IPS-20b (cell line): Measurements from ENCODE around the gene COL11A1.
"Not testable (repeated sequence)": the region's sequence is repeated elsewhere in the genome, so short reads cannot be mapped to it uniquely, and the experiment has no call there.

Source experiments
- H3K27ac ChIP-seq: one replicate; pipeline ENCODE4 v1.5.1; 2013; ENCODE audit warnings: low read length
- H3K27me3 ChIP-seq: 2 replicates; pipeline ENCODE4 v1.6.1; 2013; ENCODE audit warnings: mild to moderate bottlenecking, low read length, inconsistent platforms; ENCODE audit not compliant: insufficient read depth
- H3K36me3 ChIP-seq: 2 replicates; pipeline ENCODE4 v1.6.1; 2013; ENCODE audit warnings: low read depth, mild to moderate bottlenecking, inconsistent platforms, low read length, moderate library complexity; ENCODE audit not compliant: insufficient read depth
- H3K4me1 ChIP-seq: 2 replicates; pipeline ENCODE4 v1.6.1; 2013; ENCODE audit warnings: mild to moderate bottlenecking, control low read depth, inconsistent platforms, low read length, moderate library complexity; ENCODE audit not compliant: insufficient read depth
- H3K4me3 ChIP-seq: 2 replicates; pipeline ENCODE4 v1.5.1; 2013; ENCODE audit warnings: mild to moderate bottlenecking, low read length, inconsistent platforms
- H3K9ac ChIP-seq: 2 replicates; pipeline ENCODE4 v1.6.1; 2013; ENCODE audit warnings: low read depth, mild to moderate bottlenecking, inconsistent platforms, low read length, moderate library complexity
- H3K9me3 ChIP-seq: 2 replicates; pipeline ENCODE4 v1.6.1; 2013; ENCODE audit warnings: mild to moderate bottlenecking, low read depth, low read length, inconsistent platforms; ENCODE audit not compliant: insufficient read depth

Gene COL11A1

DNA sequence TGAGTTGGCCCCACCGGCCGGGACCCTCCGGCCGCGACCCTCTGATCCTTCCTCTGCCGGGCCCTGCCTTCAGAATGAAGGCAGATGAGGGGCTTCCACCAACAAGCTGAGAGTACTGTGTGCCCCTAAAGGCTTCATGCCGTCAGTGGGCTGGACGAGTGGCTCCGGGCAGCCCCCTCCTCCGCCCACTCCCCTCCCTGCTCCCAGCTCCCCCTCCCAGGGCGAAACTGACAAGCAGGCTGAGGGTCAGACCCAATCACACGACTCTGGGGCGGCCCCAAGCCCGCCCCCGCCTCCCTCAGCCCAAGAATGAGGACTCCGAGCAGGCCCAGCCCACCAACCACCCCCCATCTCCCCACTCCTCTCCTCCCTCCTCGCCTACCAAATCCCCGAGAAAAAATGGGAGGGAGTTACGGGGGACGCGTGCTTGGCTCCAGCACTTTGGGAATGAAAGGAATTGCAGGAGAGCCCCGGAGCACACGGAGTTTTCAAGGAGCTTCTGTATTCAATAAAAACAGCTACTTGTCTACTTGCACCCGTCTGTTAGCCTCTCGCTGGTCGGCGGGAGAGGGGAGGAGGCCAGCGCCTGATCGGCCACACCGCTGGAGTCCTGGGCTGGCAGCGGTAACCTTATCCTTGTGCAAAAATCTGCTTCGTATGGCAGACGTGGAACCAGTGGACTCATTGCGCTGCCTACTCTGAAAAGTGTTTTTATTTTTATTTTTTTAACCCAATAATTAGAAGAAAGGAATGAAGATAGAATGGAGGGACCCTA is at the start of gene COL11A1:
COL11A1 (minus strand) TSS at position 147 of the 775 bp plus-strand sequence. CDS start 344 bp downstream, outside the sequence.
- H3K9ac ChIP-seq: peak within 1 kb of the TSS; percentile 81; the same call in 1 of the 2 replicates
- H3K9me3 ChIP-seq: no peaks in the 10 kb centered on the region
- H3K4me3 ChIP-seq: peak within 1 kb of the TSS; percentile 98
- H3K27ac ChIP-seq: no peak within 1 kb of the TSS
- no peaks in the 10 kb centered on the region for H3K36me3 ChIP-seq
- H3K27me3 ChIP-seq: peaks cover 12% of the 10 kb centered on the region
- H3K4me1 ChIP-seq: peaks cover 11% of the 10 kb centered on the region

- Histone ChIP-seq H3K36me3 (no peaks in the 10 kb centered on the region), H3K27me3 (no peaks in the 10 kb centered on the region), H3K4me1 (no peaks in the 10 kb centered on the region), H3K27ac (no peak overlapping the region), H3K4me3 (no peak overlapping the region), H3K9ac (no peak overlapping the region), H3K9me3 (no peaks in the 10 kb centered on the region)
Measured at GRCh38 chr1:103156966-103157365, 48.6 kb upstream of the COL11A1 start.

DNA sequence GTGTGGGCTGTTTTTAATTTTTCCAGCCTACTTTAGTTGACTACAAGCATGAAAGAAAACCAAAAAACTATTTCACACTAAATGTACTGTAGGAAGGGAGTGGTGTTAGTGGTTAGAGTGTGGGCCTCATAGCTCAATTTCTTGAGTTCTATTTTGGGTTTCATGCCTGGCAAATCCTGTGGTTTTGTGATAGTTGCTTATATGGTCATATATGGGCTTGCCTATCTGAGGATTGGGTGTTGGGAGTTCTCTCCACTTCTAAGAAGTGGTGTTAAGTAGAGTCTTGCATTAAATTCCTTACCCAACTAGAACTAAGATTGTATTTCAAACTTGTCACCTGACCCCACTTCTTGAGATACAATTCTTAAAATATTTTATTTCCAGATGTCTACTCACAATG is 37.8 kb upstream of the COL11A1 start:
- Histone ChIP-seq H3K4me1 (no peaks in the 10 kb centered on the region), H3K9ac (no peak overlapping the region), H3K9me3 (no peaks in the 10 kb centered on the region), H3K27me3 (no peaks in the 10 kb centered on the region), H3K36me3 (no peaks in the 10 kb centered on the region), H3K4me3 (no peak overlapping the region), H3K27ac (no peak overlapping the region)

DNA sequence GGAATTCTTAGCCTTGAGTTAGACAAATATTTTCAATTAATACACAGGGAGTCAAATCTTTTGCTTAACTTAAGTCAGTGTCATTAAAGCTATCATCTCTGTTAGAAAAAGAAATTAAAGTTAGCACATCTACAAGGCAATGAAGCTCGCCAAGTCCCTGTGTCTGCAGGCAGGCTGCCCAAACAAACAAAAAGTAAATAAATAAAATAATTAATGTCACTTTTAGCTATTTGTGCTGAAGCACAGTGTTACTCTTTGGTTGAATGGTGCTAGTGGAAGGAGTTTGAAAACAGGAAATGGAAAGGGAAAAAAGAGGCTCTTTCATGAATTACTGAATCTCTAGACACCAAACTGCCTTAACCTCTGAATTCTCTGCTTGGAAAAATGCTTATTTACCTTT is 37.1 kb upstream of the COL11A1 start:
- H3K27me3 ChIP-seq: no peaks in the 10 kb centered on the region
- no peaks in the 10 kb centered on the region for H3K36me3 ChIP-seq
- H3K9me3 ChIP-seq: no peaks in the 10 kb centered on the region
- H3K9ac ChIP-seq: no peak overlapping the region
- H3K4me1 ChIP-seq: no peaks in the 10 kb centered on the region
- no peak overlapping the region for H3K27ac ChIP-seq
- no peak overlapping the region for H3K4me3 ChIP-seq

DNA sequence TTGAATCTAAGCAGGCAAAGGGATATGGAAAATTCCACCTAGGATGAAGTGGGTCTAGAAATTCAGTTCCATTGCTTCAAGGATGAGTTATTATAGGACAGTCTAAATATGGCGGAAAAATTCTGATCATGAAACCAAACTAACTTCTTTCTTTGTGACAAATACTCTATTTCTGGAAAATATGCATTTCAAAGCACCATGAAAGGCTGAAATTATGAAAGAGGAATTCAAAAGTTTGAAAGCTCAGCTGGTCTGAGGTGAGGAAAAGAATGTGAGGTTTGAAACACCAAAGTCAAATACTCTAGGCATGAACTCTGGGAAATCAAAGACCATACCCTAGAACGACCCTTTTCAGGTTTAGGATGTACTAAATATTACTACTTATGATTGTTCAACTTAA is 36.4 kb upstream of the COL11A1 start:
- Histone ChIP-seq H3K36me3 (no peaks in the 10 kb centered on the region), H3K4me1 (no peaks in the 10 kb centered on the region), H3K27ac (no peak overlapping the region), H3K9ac (no peak overlapping the region), H3K4me3 (no peak overlapping the region), H3K27me3 (no peaks in the 10 kb centered on the region), H3K9me3 (no peaks in the 10 kb centered on the region)

DNA sequence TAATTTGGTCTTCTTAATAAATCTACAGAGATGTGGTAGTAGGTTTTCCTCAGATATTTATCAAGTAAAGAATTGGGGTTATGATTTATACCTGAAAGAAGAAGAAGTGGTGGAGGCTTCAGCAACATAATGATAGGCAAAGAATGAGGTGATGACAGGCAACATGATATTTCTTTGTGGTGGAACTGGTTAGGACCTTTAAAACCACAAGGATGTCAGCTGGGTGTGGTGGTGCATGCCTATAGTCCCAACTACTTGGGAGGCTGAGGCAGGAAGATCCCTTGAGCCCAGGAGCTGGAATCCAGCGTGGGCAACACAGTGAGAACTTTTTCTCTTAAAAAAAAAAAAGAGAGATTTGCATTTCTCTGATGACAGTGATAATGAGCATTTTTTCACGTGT is 34.1 kb upstream of the COL11A1 start:
- H3K9ac ChIP-seq: no peak overlapping the region
- H3K4me1 ChIP-seq: no peaks in the 10 kb centered on the region
- H3K27ac ChIP-seq: no peak overlapping the region
- H3K9me3 ChIP-seq: no peaks in the 10 kb centered on the region
- H3K27me3 ChIP-seq: no peaks in the 10 kb centered on the region
- no peaks in the 10 kb centered on the region for H3K36me3 ChIP-seq
- no peak overlapping the region for H3K4me3 ChIP-seq

DNA sequence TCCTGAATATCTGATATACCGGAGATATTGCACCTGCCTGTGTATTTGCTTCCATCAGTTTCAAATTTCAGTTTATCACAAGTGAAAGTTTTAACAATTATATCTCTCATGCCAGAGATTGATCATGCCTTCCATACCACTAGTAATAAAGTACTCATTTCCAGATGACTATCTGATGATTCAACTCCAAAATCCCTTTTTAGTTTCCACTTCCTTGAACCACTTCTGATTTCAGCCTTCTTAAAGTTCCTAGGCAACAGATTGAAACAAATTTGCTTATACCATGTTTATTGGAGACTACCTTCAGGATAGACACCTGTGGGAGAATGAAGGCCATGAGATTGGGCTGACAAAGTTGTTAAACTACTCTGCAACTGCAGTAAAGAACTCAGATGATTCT is 21.5 kb upstream of the COL11A1 start:
- Histone ChIP-seq H3K27me3 (no peaks in the 10 kb centered on the region), H3K36me3 (no peaks in the 10 kb centered on the region), H3K4me1 (no peaks in the 10 kb centered on the region), H3K9ac (no peak overlapping the region), H3K27ac (no peak overlapping the region), H3K4me3 (no peak overlapping the region), H3K9me3 (no peaks in the 10 kb centered on the region)

- no peaks in the 10 kb centered on the region for H3K36me3 ChIP-seq
- H3K9ac ChIP-seq: no peak overlapping the region
- H3K27me3 ChIP-seq: no peaks in the 10 kb centered on the region
- H3K4me1 ChIP-seq: no peaks in the 10 kb centered on the region
- H3K4me3 ChIP-seq: no peak overlapping the region
- no peaks in the 10 kb centered on the region for H3K9me3 ChIP-seq
- no peak overlapping the region for H3K27ac ChIP-seq
Measured at GRCh38 chr1:103129255-103129654, 20.9 kb upstream of the COL11A1 start.

DNA sequence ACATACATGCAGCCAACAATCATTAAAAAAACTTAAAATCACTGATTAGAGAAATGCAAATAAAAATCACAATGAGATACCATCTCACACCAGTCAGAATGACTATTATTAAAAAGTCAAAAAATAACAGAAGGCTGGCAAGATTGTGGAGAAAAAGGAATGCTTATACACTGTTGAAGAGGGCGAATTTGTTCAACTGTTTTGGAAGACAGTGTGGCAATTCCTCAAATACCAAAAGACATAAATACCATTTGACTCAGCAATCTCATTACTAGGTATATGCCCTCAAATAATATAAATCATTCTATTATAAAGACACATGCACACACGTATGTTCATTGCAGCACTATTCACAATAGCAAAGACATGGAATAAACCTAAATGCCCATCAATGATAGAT is 19.9 kb upstream of the COL11A1 start:
- H3K4me1 ChIP-seq, H3K9me3 ChIP-seq, H3K27me3 ChIP-seq, H3K36me3 ChIP-seq, H3K4me3 ChIP-seq, H3K27ac ChIP-seq, H3K9ac ChIP-seq: not testable (repeated sequence)

DNA sequence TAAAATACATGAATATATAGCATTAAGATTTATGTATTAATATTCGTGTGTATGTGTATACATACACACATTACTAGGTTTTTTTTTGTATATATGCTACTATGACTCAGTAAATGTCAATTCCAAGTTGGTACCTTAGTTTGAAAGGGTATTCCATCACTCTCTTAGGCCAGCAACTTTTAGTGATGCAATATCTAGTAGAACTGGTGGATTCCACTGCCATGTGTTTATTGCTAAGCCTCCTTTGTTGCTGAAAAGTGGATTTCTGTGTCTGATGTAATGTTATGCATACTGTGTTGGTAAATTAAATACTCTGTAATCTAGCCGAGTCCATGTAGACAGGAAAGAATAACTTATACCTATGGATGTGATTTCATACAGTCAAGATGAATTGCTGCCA is 16.9 kb upstream of the COL11A1 start:
- Histone ChIP-seq H3K9ac (no peak overlapping the region), H3K4me1 (no peaks in the 10 kb centered on the region), H3K4me3 (no peak overlapping the region), H3K27me3 (no peaks in the 10 kb centered on the region), H3K27ac (no peak overlapping the region), H3K9me3 (no peaks in the 10 kb centered on the region), H3K36me3 (no peaks in the 10 kb centered on the region)

DNA sequence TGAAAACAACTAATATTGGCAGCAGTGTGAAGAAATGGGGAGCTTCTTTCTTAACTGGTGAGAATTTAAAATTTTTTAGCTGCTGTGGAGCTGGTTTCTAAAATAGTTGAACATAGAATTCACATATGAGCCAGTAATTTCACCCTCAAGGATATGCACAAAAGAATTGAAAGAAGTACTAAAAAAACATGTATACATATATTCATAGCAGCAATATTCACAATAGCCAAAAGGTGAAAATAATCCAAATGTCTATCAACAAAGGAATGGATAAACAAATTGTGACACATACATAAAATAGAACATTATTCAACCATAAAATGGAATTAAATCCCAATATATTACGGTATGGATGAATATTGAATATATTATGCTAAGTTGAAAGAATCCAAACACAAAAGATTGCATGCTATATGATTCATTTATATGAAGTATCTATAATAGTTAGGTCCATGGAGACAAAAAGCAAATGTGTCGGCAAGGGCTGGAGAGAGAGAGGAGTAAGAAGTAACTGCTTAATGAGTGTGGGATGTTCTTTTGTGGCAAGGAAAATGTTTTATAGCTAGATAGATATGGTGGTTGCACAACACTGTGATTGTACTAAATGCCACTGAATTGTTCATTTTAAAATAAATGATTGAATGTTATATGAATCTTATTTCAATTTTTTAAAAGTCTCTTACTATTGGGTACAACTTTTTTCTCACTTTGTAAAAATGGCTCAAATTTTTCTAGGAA is 14.8 kb upstream of the COL11A1 start:
- no peak overlapping the region for H3K4me3 ChIP-seq
- no peak overlapping the region for H3K27ac ChIP-seq
- no peaks in the 10 kb centered on the region for H3K9me3 ChIP-seq
- no peaks in the 10 kb centered on the region for H3K36me3 ChIP-seq
- no peaks in the 10 kb centered on the region for H3K27me3 ChIP-seq
- H3K9ac ChIP-seq: no peak overlapping the region
- H3K4me1 ChIP-seq: no peaks in the 10 kb centered on the region

DNA sequence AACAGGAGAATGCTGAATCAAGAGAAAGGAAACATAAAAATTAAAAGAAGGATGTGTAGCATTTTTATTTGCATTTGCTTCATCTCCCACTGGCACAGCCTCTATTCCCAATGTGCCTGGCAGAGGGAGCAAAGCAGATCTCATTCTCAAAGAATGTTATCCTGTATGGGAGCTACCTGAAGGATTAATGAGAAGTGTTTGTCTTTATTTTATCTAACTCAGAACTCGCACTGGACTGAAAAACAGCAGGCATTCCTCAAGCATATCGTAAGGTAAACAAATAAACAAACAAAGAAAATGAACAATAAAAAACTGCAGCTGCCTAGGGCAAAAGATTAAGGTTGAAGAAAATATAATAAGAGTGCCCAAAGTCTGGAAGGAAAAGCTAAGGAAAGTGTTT is 12.7 kb upstream of the COL11A1 start:
- no peaks in the 10 kb centered on the region for H3K27me3 ChIP-seq
- no peak overlapping the region for H3K27ac ChIP-seq
- no peak overlapping the region for H3K9ac ChIP-seq
- no peaks in the 10 kb centered on the region for H3K36me3 ChIP-seq
- no peak overlapping the region for H3K4me3 ChIP-seq
- no peaks in the 10 kb centered on the region for H3K4me1 ChIP-seq
- no peaks in the 10 kb centered on the region for H3K9me3 ChIP-seq
